Measurements from ENCODE around the gene KLHL4.

GRCh38 chrX:87663421-87663820 is 145.8 kb downstream of the KLHL4 start:
- TF ChIP-seq EP300 (IDR thresholded peaks at IDR 0.05; ENCODE audit: low read depth), result no peak
- TF ChIP-seq POLR2A (IDR thresholded peaks at IDR 0.05), result no peak
